ENCODE data around the gene ERC1.

Gene ERC1

DNA sequence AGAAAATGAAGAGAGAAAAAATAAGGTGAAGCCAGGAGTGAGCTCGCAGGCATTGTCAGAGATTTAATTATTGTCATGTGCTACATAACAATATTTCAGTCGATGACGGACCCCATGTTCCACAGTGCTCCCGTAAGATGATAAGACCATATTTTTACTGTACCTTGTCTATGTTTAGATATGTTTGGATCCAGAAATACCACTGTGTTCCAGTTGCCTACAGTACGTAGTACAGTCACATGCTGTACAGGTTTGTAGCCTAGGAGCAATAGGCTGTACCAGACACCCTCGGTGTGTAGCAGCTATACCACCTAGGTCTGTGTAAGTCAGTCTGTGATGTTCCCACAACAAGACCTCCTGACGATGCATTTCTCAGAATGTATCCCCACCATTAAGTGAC, 465.9 kb downstream of the ERC1 start:
- H3K4me3 ChIP-seq (ENCODE audit: low read depth, low read length), result no peak overlapping the region
- TF ChIP-seq, protein P1, sequence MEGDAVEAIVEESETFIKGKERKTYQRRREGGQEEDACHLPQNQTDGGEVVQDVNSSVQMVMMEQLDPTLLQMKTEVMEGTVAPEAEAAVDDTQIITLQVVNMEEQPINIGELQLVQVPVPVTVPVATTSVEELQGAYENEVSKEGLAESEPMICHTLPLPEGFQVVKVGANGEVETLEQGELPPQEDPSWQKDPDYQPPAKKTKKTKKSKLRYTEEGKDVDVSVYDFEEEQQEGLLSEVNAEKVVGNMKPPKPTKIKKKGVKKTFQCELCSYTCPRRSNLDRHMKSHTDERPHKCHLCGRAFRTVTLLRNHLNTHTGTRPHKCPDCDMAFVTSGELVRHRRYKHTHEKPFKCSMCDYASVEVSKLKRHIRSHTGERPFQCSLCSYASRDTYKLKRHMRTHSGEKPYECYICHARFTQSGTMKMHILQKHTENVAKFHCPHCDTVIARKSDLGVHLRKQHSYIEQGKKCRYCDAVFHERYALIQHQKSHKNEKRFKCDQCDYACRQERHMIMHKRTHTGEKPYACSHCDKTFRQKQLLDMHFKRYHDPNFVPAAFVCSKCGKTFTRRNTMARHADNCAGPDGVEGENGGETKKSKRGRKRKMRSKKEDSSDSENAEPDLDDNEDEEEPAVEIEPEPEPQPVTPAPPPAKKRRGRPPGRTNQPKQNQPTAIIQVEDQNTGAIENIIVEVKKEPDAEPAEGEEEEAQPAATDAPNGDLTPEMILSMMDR (IDR thresholded peaks at IDR 0.05; ENCODE audit: low read depth, low read length), result no peak

DNA sequence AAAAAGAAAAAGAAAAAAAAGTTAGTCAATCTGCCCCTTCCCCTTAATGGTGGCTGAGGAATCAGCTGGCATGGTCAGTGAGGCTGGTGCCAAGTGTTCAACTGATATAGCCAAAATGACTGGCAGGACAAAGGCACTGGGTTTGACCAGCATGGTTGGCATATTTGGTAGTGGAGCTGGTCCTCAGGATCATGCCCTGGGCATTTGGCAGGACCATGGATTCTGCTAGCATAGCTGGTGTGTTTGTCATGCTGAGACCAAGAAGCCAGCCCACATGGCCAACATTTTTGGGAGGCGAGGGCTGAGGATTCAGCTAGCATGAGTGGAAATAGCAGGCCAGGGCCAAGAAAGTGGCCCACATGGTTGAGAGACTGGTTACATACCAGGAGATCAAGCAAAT, 466.9 kb downstream of the ERC1 start:
- TF ChIP-seq, protein P1 (IDR thresholded peaks at IDR 0.05; ENCODE audit: low read depth, low read length), result no peak
- no peak overlapping the region for H3K4me3 ChIP-seq (ENCODE audit: low read depth, low read length)

DNA sequence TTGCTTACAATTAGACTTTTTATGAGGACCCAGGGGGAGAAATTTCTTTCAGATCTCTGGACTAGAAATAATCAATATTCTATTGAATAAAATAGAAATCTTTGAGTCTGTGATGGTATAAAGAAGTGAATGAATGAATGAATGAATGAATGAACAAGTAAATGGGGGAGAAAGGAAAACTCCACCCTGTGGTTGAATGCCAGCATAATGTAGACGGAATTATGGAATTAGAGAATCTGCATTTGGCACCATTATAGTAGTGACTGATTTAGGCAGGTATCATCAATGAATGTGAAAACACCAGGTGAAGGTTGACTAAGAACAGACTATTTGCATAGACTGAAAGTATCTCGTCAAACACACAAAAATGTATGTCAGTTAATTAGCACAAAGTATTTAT, 468.3 kb downstream of the ERC1 start:
- no peak overlapping the region for H3K4me3 ChIP-seq (ENCODE audit: low read depth, low read length)
- TF ChIP-seq, protein P1 (IDR thresholded peaks at IDR 0.05; ENCODE audit: low read depth, low read length), result no peak

- TF ChIP-seq, protein P1 (IDR thresholded peaks at IDR 0.05; ENCODE audit: low read depth, low read length), result no peak
- no peak overlapping the region for H3K4me3 ChIP-seq (ENCODE audit: low read depth, low read length)
Measured at GRCh38 chr12:1463073-1463905, 472.3 kb downstream of the ERC1 start.

DNA sequence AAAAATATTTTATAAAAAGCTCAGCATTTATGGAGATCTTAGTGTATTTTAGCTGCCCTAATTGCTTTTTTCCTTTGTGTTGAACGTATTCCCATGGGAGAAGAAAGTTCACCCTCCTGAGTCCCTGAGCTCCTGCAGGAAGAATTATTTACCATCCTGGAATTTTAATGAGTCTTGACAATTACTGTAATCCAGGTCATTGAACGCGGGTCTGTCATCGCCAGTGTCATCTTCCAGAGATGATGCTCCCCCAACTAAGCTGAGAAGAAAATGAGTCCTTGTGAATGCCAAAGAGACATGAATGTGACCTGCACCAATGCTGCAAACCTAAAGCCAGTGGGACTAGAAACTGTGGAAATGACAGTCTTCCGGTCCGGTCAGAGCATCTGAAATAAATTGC, 473.9 kb downstream of the ERC1 start:
- no peak overlapping the region for H3K4me3 ChIP-seq (ENCODE audit: low read depth, low read length)
- TF ChIP-seq, protein P1 (IDR thresholded peaks at IDR 0.05; ENCODE audit: low read depth, low read length), result no peak

DNA sequence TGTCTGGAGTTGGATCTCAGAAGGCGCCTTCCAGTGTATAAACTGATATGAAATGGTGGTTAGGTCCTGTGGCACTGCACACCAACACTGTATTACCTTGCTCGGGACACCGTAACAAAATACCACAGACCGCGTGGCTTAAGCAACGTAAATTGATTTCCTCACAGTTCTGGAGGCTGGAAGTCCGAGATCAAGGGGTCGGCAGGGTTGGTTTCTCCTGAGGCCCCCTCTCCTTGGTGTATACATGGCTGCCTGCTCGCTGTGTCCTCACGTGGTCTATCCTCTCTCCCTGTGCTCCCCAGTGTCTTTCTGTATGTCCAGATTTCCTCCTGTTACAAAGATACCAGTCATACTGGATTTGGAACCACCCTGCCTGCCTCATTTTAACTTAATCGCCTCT, 475.0 kb downstream of the ERC1 start:
- H3K4me3 ChIP-seq (ENCODE audit: low read depth, low read length), result no peak overlapping the region
- TF ChIP-seq, protein P1 (IDR thresholded peaks at IDR 0.05; ENCODE audit: low read depth, low read length), result no peak

GRCh38 chr12:1466481-1467154, 475.6 kb downstream of the ERC1 start:
- TF ChIP-seq, protein P1 (IDR thresholded peaks at IDR 0.05; ENCODE audit: low read depth, low read length), result no peak
- no peak overlapping the region for H3K4me3 ChIP-seq (ENCODE audit: low read depth, low read length)
